Epithelial cell of proximal tubule (primary cell): ENCODE measurements around the gene PAX7. TPM values are rescaled to one million over a fixed set of nuclear protein-coding genes. Genes with fewer than 3 reads are reported as not detected.

ENCODE experiments used
- DNase-seq: peaks from one replicate; pipeline ENCODE4 v3.0.0-alpha.2; 2011; ENCODE audit warnings: low read depth
- H3K4me3 ChIP-seq: 2 replicates; pipeline ENCODE4 v1.5.1; 2011; ENCODE audit warnings: low read depth, mild to moderate bottlenecking, low read length
- CTCF ChIP-seq: conservative IDR thresholded peaks from 2 replicates; pipeline ENCODE4 v1.5.1; 2012; ENCODE audit warnings: low read depth, mild to moderate bottlenecking, low read length
- total RNA-seq: library from RNA; depleted of rRNA; stranded (reverse); fragments of >200 nt; gene quantifications from 2 replicates; pipeline ENCODE4 v1.2.3, GENCODE V29; 2015

The PAX7 gene
- total RNA-seq, 1 donor from 2014 or later, result not detected

DNA sequence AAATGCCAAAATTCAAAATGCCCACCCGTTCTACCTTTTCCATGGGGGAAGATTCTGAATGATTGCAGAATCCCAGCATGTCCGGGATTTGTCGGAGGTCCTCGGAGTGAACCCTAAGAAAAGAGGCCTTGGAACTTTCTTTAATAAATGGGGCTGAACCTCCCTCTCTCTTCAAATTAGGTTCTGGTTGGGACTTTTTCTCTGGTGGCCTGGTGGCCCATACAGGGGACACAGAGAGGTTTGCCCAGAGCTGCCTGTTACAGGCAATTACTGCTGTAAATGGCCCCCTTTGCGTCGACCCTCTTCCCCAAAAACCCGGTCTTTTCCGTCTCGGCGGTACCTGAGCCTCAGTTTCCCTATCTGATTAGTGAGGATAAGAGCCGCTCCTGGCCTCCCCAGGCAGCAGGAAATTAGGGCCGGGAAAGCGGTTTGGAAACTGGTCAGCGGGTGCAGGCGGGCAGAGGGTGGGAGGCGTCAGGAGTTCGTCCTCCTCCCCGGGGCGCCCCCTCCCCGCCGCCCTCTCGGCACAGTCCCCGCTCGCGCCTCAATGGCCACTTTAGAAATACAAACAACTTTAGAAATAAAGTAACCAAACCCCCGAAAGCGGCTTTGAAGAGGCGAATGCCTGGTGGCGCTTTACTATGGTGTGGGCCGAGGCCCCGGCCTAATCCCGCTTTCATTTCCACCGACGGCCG lies 15.6 kb downstream of the PAX7 start:
- no peak overlapping the region for H3K4me3 ChIP-seq
- no peak for DNase-seq
- TF ChIP-seq CTCF, result no peak

DNA sequence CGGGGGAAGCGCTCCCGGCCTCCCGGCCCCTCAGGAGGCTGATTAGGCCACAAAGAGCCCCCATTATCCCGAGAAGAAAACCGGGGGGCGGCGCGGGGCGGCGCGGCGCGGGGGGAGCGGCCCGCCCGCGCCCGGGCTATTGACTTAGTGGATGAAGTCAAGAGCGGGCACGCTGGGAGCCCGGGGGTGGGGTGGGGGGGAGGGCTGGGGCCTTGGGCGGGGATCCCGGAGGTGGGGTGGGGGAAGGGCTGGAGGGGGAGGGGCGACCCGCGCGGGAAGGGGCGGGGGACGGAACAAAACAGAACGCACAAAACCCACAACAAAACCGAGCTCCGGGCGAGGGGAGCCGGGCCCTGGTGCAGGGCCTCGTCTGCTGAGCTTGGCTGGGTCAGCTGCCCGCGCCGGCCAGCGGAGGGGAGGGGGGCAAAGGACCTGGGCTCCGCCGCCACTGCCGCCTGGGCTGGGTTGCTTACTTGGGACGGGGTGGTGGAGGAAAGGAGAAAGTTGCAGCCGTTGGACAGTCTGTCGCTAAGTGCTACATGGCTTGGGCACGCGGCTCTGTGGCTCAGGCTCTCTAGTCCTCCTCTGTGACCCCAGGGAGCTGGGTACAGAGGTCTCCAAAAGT lies 16.3 kb downstream of the PAX7 start:
- DNase-seq, result no peak
- TF ChIP-seq CTCF, result no peak
- H3K4me3 ChIP-seq, result no peak overlapping the region

DNA sequence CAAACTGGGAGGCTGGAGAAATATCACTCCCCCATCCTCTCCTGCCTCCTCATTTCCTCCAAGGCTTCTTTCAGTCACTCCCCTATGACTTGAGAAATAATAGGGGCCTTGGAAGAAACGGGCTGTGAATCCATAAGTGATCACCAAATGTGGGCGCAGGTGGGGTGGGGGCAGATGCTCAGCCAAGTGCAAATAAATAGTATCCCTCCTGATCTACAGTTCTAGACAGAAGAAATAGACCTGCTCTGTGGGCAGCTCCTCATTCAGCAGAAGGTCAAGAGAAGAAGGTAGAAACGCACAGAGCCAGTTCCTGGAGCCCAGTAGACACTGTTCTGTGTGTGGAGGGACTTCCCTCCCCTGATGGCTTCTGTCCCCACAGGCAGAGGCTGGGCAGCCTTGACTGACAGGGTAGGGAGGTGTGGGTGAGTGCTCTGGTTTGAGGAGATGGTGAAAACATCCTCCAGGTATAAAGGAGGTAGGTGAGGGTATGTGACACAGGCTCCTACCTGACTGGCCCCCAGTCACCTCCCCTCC lies 17.1 kb downstream of the PAX7 start:
- H3K4me3 ChIP-seq, result no peak overlapping the region
- no peak for TF ChIP-seq CTCF
- no peak for DNase-seq

DNA sequence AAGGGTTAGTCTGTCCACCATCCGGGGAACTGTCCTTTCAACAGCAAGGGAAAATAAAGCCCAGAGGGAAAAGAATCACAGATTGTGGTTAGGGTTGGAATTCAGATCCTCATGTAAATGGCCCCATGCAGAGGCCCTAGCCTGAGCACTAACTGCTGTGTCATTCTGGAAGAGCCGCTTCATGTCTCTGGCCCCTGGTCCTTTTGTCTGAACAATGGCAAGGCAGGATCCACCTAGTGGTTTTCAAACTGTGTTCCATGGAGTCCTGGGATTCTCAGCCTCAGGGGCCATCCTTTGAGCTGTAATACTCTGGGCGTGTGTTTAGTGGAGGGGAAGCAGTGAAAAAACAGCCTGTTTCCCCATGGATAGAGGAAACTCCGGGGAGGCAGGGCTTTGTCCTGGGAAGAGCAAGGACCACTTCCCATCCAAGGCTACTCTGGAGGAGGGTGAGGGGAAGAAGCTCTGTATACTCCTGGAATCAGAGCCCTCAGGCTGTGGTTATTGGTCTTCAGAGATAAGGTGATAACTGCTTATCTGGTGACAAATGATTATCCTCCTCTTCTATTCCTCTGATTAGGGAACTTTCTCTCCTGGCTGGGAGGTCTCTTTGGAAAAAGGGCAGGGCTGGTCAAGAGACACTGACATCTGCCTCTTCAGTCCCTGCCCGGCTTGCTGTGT lies 19.2 kb downstream of the PAX7 start:
- TF ChIP-seq CTCF, result no peak
- H3K4me3 ChIP-seq, result no peak overlapping the region
- DNase-seq, result no peak

DNA sequence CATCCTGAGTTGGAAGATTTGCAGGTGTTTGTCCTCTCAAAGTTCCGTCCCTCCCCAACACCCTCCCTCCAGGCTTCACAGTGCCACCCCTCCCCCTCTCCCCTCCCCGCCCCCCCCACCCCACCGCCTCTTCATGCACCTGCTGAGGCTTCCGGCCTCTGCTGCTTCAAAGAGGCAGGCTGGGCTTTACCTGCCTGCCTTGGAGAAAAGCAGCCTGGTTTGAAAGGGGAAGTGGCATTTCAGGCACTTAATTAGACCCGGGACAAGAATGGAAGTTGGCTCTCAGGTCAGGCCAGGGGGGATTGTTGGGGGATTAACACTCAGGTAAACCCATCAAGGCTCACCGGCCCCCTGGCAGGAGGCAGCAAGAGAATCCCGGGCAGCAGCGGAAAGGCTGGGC lies 21.1 kb downstream of the PAX7 start:
- no peak for TF ChIP-seq CTCF
- no peak overlapping the region for H3K4me3 ChIP-seq

GRCh38 chr1:18652791-18653190 lies 22.1 kb downstream of the PAX7 start:
- TF ChIP-seq CTCF, result no peak
- DNase-seq, result no peak
- H3K4me3 ChIP-seq, result no peak overlapping the region

More for the DNA sequence above, 21.1 kb downstream of the PAX7 start:
- no peak for DNase-seq
